K562 (cell line): ENCODE measurements around the gene PLA1A. TPM values are rescaled to one million over a fixed set of nuclear protein-coding genes. Genes with fewer than 3 reads are reported as not detected.

Experiments
- ATAC-seq: fragments of 200-7000 bp; cut with Tn5 transposase; 3 replicates; pipeline ENCODE4 v1.9.1; 2020; ENCODE audit warnings: moderate library complexity
- BruUV-seq: library from RNA; stranded (reverse); fragments of 400-500 nt; replicated peaks from 2 replicates; lab custom pipeline; 2021; lab: Mats Ljungman, UMichigan
- CTCF ChIA-PET: fragments of 300-600 bp; formaldehyde crosslinking; extraction: SDS; loops from one replicate; lab custom pipeline; 2021; ENCODE audit warnings: low intra/inter-chr PET ratio; lab: Yijun Ruan, JAX
- POLR2A ChIA-PET: fragments of 300-600, 350-650 bp; sonication (Branson Sonifier 250); formaldehyde crosslinking; extraction: SDS; loops from one replicate; lab custom pipeline; 2021; ENCODE audit warnings: antibody characterized with exemption, inconsistent platforms; lab: Yijun Ruan, JAX
- DNase-seq, 4 experiments: peaks; one replicate each; pipeline versions ENCODE4 v3.0.0 to v3.0.0-alpha.2; 2011 to 2018; ENCODE audit warnings: low spot score in 3 of 4, mixed read lengths in 3 of 4; ENCODE audit errors: extremely low read depth in 1 of 4
- FAIRE-seq: peaks from 2 replicates; lab custom pipeline; 2011; peaks lifted over from hg19 to GRCh38; lab: Jason Lieb, UNC
- H2AFZ ChIP-seq: 2 replicates; pipeline ENCODE4 v1.6.0; 2011; ENCODE audit warnings: low read depth, low read length, control low read depth, inconsistent platforms
- H3K27ac ChIP-seq: fragments of 200-600 bp; 3 replicates; pipeline ENCODE4 v1.8.0; 2011; ENCODE audit warnings: low read depth, mild to moderate bottlenecking, control low read depth, inconsistent platforms, low read length, moderate library complexity, mixed read lengths; ENCODE audit errors: extremely low read depth
- H3K27me3 ChIP-seq, 2 experiments: fragments of 300-600 bp in 1 of 2; 2 replicates in 1 of 2; 3 replicates in 1 of 2; pipeline versions ENCODE4 v1.6.0 to v1.8.0; 2011; ENCODE audit warnings: inconsistent platforms in 2 of 2, low read length in 2 of 2, mild to moderate bottlenecking in 1 of 2, mixed read lengths in 1 of 2, moderate library complexity in 1 of 2; ENCODE audit not compliant: control insufficient read depth in 2 of 2, insufficient read depth in 2 of 2
- H3K36me3 ChIP-seq: fragments of 300-600 bp; 3 replicates; pipeline ENCODE4 v1.8.0; 2011; ENCODE audit warnings: mild to moderate bottlenecking, low read length, inconsistent platforms; ENCODE audit not compliant: control insufficient read depth, insufficient read depth
- H3K4me1 ChIP-seq, 2 experiments: fragments of 200-600 bp in 1 of 2; replicated peaks in 1 of 2; 2 replicates in 1 of 2; 3 replicates in 1 of 2; pipeline versions ENCODE4 v1.5.1 to v1.8.0; 2011; ENCODE audit warnings: inconsistent platforms in 2 of 2, low read length in 2 of 2, mild to moderate bottlenecking in 1 of 2, mixed read lengths in 1 of 2, moderate library complexity in 1 of 2; ENCODE audit not compliant: control insufficient read depth in 2 of 2, insufficient read depth in 2 of 2
- H3K4me2 ChIP-seq: 2 replicates; pipeline ENCODE4 v1.6.1; 2011; ENCODE audit warnings: low read length, control low read depth, inconsistent platforms, mixed read lengths; ENCODE audit not compliant: insufficient read depth
- H3K4me3 ChIP-seq: fragments of 200-600 bp; sonication (generic), shearing (Covaris generic); 2 replicates; pipeline ENCODE4 v1.5.1; 2016; ENCODE audit warnings: control low read depth, inconsistent platforms
- H3K79me2 ChIP-seq: fragments of 200-600 bp; 3 replicates; pipeline ENCODE4 v1.8.0; 2011; ENCODE audit warnings: low read length, inconsistent platforms; ENCODE audit not compliant: control insufficient read depth, insufficient read depth
- H3K9ac ChIP-seq, 2 experiments: 2 replicates each; pipeline versions ENCODE4 v1.6.0 to v1.6.1; 2011; ENCODE audit warnings: low read depth in 2 of 2, low read length in 2 of 2, control low read depth in 1 of 2, inconsistent platforms in 1 of 2, mild to moderate bottlenecking in 1 of 2, mixed read lengths in 1 of 2; ENCODE audit not compliant: insufficient read depth in 1 of 2
- H3K9me1 ChIP-seq: one replicate; pipeline ENCODE4 v1.6.0; 2011; ENCODE audit warnings: inconsistent platforms, mild to moderate bottlenecking, low read length, moderate library complexity; ENCODE audit not compliant: control insufficient read depth, insufficient read depth
- H3K9me3 ChIP-seq: replicated peaks from 2 replicates; pipeline ENCODE4 v1.5.1; 2011; ENCODE audit warnings: low read depth, low read length, inconsistent platforms; ENCODE audit not compliant: control insufficient read depth, insufficient read depth
- H4K20me1 ChIP-seq: replicated peaks from 2 replicates; pipeline ENCODE4 v1.6.1; 2011; ENCODE audit warnings: low read length, inconsistent platforms, mixed read lengths; ENCODE audit not compliant: control insufficient read depth, insufficient read depth
- CEBPB ChIP-seq: fragments of 450-650 bp; IDR thresholded peaks from 2 replicates; pipeline ENCODE4 v1.6.1; 2016; ENCODE audit warnings: missing genetic modification characterization, missing compliant biosample characterization
- EP300 ChIP-seq: IDR thresholded peaks from 2 replicates; pipeline ENCODE4 v1.6.1; 2012; ENCODE audit warnings: low read length, improper control_type of control experiment
- ESRRA ChIP-seq: fragments of 450-650 bp; IDR thresholded peaks from 2 replicates; pipeline ENCODE4 v1.6.1; 2014; ENCODE audit warnings: low read depth, mild to moderate bottlenecking, moderate library complexity, borderline replicate concordance
- GABPA ChIP-seq: fragments of 200-800 bp; sonication (Bioruptor generic); conservative IDR thresholded peaks from 2 replicates; pipeline ENCODE4 v1.6.1; 2016; ENCODE audit warnings: low read depth, missing genetic modification characterization, missing compliant biosample characterization
- MEIS2 ChIP-seq: fragments of 450-650 bp; IDR thresholded peaks from 2 replicates; pipeline ENCODE4 v1.6.1; 2014; ENCODE audit warnings: mild to moderate bottlenecking; ENCODE audit not compliant: partially characterized antibody
- NFRKB ChIP-seq: fragments of 450-650 bp; IDR thresholded peaks from 2 replicates; pipeline ENCODE4 v1.6.1; 2016; ENCODE audit warnings: low read depth
- NR2C2 ChIP-seq, 2 experiments: fragments of 200-800 bp in 1 of 2; sonication (Bioruptor generic) in 1 of 2; sonication (generic) in 1 of 2; formaldehyde crosslinking in 1 of 2; IDR thresholded peaks; 2 replicates each; pipeline versions ENCODE4 v1.6.1 to v1.8.0; 2016 to 2022; ENCODE audit warnings: mild to moderate bottlenecking in 1 of 2, missing compliant biosample characterization in 1 of 2, missing genetic modification characterization in 1 of 2, missing genetic modification reagents in 1 of 2
- ZNF766 ChIP-seq: fragments of 200-800 bp; sonication (Bioruptor generic); conservative IDR thresholded peaks from 2 replicates; pipeline ENCODE4 v1.6.1; 2016; ENCODE audit warnings: missing genetic modification characterization, missing compliant biosample characterization
- WGBS: fragments of 100-300 bp; shearing (Covaris generic); methylation state at CpG from one replicate; pipeline ENCODE4 v1.1.6; 2016; ENCODE audit warnings: low coverage, mixed read lengths; ENCODE audit not compliant: insufficient coverage; ENCODE audit errors: missing lambda C conversion rate; 5-methylcytosine and 5-hydroxymethylcytosine counted together
- in situ Hi-C: fragments of 300-500 bp; cut with MboI; formaldehyde crosslinking; loops from 4 replicates; pipeline ENCODE4 v1.15.0; 2018; ENCODE audit warnings: inconsistent platforms, mixed read lengths
- intact Hi-C: fragments of 100-400 bp; cut with micrococcal nuclease; formaldehyde crosslinking; loops from 2 replicates; pipeline ENCODE4 v1.14.2; 2022
- polyA plus RNA-seq, 8 experiments: library from polyadenylated mRNA; depleted of rRNA in 4 of 8; stranded (reverse) in 5 of 8; unstranded in 3 of 8; fragments of >200 nt; fragmentation: Nextera tagmentation in 2 of 8; fragmentation: Illumina TruSeq in 1 of 8; extraction: Ambion mirVana in 2 of 8; extraction: Trizol in 1 of 8; gene quantifications; 2 replicates each; pipeline versions ENCODE4 v1.2.1 to v1.2.3, GENCODE V29; 2011 to 2014; ENCODE audit warnings: inconsistent platforms in 1 of 8, missing spikeins in 1 of 8
- total RNA-seq, 7 experiments: library from RNA; depleted of rRNA in 6 of 7; stranded (reverse); fragments of >200 nt in 6 of 7; fragmentation: Illumina TruSeq in 2 of 7; extraction: Trizol in 2 of 7; gene quantifications; 2 replicates each; pipeline versions ENCODE4 v1.2.1 to v1.2.3, GENCODE V29; 2011 to 2021; ENCODE audit warnings: low replicate concordance in 1 of 7

Gene PLA1A
- total and polyA plus RNA-seq, 9 of the 15 experiments (the other 6 are each of a cell fraction or from before 2014, with no cell fraction given), result not detected

GRCh38 chr3:119557877-119558269 lies 39.8 kb upstream of the PLA1A start:
- no peaks in the 10 kb centered on the region for H3K36me3 ChIP-seq
- intact Hi-C loops, result loop anchor here (2.0 to 5.0 kb wide), 3 partner anchors 33 to 119 kb away; partner anchors contain the start of genes COX17 and TIMMDC1
- peak overlapping the region in 1 of 2 experiments; percentile 25; a peak in 1 of 4 replicates for H3K9ac ChIP-seq
- POLR2A ChIA-PET, result interaction anchor here (0.8 kb wide), 1 partner anchor 41 kb away, joined by 3 read pairs; no protein-coding TSS in a partner anchor
- no peaks in the 10 kb centered on the region for H3K9me3 ChIP-seq
- TF ChIP-seq NFRKB (no peak), GABPA (tag) (no peak), MEIS2 (peak; percentile 12), ESRRA (peak; percentile 37; the same call in 1 of the 2 replicates), NR2C2 (CRISPR knock-in tag; IDR thresholded peaks at IDR 0.05) (no peak), NR2C2 (tag; IDR thresholded peaks at IDR 0.05) (peak; percentile 57; the same call in 1 of the 2 replicates), EP300 (peak; percentile 11; the same call in 1 of the 2 replicates), CEBPB (peak; percentile 16), ZNF766 (peak; percentile 93)
- peak overlapping the region; percentile 55 for H3K27ac ChIP-seq
- H3K4me3 ChIP-seq, result peak overlapping the region; percentile 4; the same call in 1 of the 2 replicates
- 2% methylated on average over 3 of the region's 3 CpGs for WGBS
- FAIRE-seq (peak; percentile 82), DNase-seq (peak; percentile 8 to 75 (median 28)), ATAC-seq (peak; percentile 22)
- H3K27me3 ChIP-seq, result no peaks in the 10 kb centered on the region
- peak overlapping the region; percentile 48 for H3K4me2 ChIP-seq
- BruUV-seq, result no TSS peak
- peaks cover 0 to 12% of the 10 kb centered on the region in 2 experiments; a peak in 3 of 5 replicates for H3K4me1 ChIP-seq
- peaks cover 8% of the 10 kb centered on the region; the same call in 1 of the 3 replicates for H3K79me2 ChIP-seq
- no peaks in the 10 kb centered on the region for H3K9me1 ChIP-seq
- CTCF ChIA-PET, result interaction anchor here (0.5 kb wide), 1 partner anchor 100 kb away, joined by 3 read pairs; no protein-coding TSS in a partner anchor
- in situ Hi-C loops, result no loop called here
- no peaks in the 10 kb centered on the region for H4K20me1 ChIP-seq
- peak overlapping the region; percentile 73 for H2AFZ ChIP-seq
